CD14-positive monocyte (primary cell): ENCODE measurements around the gene SRSF3. TPM values are rescaled to one million over a fixed set of nuclear protein-coding genes. Genes with fewer than 3 reads are reported as not detected.

ENCODE experiments used
- DNase-seq, 3 donors: peaks; one replicate each; pipeline ENCODE4 v3.0.0-alpha.2; 2011 to 2022
- H2AFZ ChIP-seq: 2 replicates; pipeline ENCODE4 v1.6.0; 2012; ENCODE audit warnings: mild to moderate bottlenecking, low read depth, low read length, inconsistent platforms; ENCODE audit not compliant: insufficient read depth, poor library complexity, severe bottlenecking
- H3K27ac ChIP-seq, 2 donors: 1 replicate in 1 of 2; 2 replicates in 1 of 2; pipeline ENCODE4 v1.5.1; 2012 to 2013; ENCODE audit warnings: low read length in 2 of 2, control low read depth in 1 of 2, inconsistent platforms in 1 of 2, low read depth in 1 of 2, mild to moderate bottlenecking in 1 of 2
- H3K27me3 ChIP-seq, 2 donors: one replicate each; pipeline versions ENCODE4 v1.6.0 to v1.6.1; 2011 to 2013; ENCODE audit warnings: low read length in 2 of 2; ENCODE audit not compliant: control insufficient read depth in 2 of 2, insufficient read depth in 2 of 2
- H3K36me3 ChIP-seq, 2 donors: replicated peaks in 1 of 2; 1 replicate in 1 of 2; 2 replicates in 1 of 2; pipeline versions ENCODE4 v1.5.1 to v1.6.1; 2012 to 2013; ENCODE audit warnings: low read length in 2 of 2, control low read depth in 1 of 2, inconsistent platforms in 1 of 2, mild to moderate bottlenecking in 1 of 2; ENCODE audit not compliant: insufficient read depth in 2 of 2, control insufficient read depth in 1 of 2
- H3K4me1 ChIP-seq, 2 donors: 1 replicate in 1 of 2; 2 replicates in 1 of 2; pipeline versions ENCODE4 v1.5.1 to v1.6.1; 2012 to 2013; ENCODE audit warnings: low read length in 2 of 2, control low read depth in 1 of 2, inconsistent platforms in 1 of 2, mild to moderate bottlenecking in 1 of 2, moderate library complexity in 1 of 2; ENCODE audit not compliant: insufficient read depth in 2 of 2, control insufficient read depth in 1 of 2
- H3K4me2 ChIP-seq: replicated peaks from 2 replicates; pipeline ENCODE3; 2012; ENCODE audit warnings: low read length, moderate library complexity, mild to moderate bottlenecking; ENCODE audit not compliant: poor library complexity, severe bottlenecking; ENCODE audit errors: extremely low read depth
- H3K4me3 ChIP-seq, 3 experiments: fragments of 200-600 bp in 1 of 3; sonication (generic) in 1 of 3; replicated peaks in 1 of 3; 1 replicate in 2 of 3; 2 replicates in 1 of 3; pipeline ENCODE4 v1.5.1; 2011 to 2013; ENCODE audit warnings: low read length in 3 of 3, mild to moderate bottlenecking in 3 of 3, control low read depth in 2 of 3, low read depth in 2 of 3, inconsistent platforms in 1 of 3, moderate library complexity in 1 of 3
- H3K79me2 ChIP-seq: 2 replicates; pipeline ENCODE4 v1.6.0; 2012; ENCODE audit warnings: mild to moderate bottlenecking, control low read depth, inconsistent platforms, low read length, moderate library complexity; ENCODE audit not compliant: insufficient read depth
- H3K9ac ChIP-seq: 2 replicates; pipeline ENCODE4 v1.6.0; 2017; ENCODE audit warnings: low read length, mild to moderate bottlenecking; ENCODE audit not compliant: insufficient read depth, poor library complexity, severe bottlenecking
- H3K9me3 ChIP-seq, 2 donors: replicated peaks in 1 of 2; 1 replicate in 1 of 2; 2 replicates in 1 of 2; pipeline versions ENCODE4 v1.5.1 to v1.6.1; 2012 to 2013; ENCODE audit warnings: low read length in 2 of 2, control low read depth in 1 of 2; ENCODE audit not compliant: control insufficient read depth in 1 of 2, insufficient read depth in 1 of 2
- H4K20me1 ChIP-seq: 2 replicates; pipeline ENCODE4 v1.6.0; 2012; ENCODE audit warnings: mild to moderate bottlenecking, low read length, control low read depth, moderate library complexity; ENCODE audit not compliant: insufficient read depth
- H3K27ac Mint-ChIP-seq, 7 donors: one replicate each; pipeline ENCODE4 v1.8.0; 2020; ENCODE audit warnings: mild to moderate bottlenecking in 7 of 7, mixed read lengths in 7 of 7, moderate library complexity in 6 of 7, inconsistent platforms in 2 of 7
- H3K27me3 Mint-ChIP-seq, 3 donors: one replicate each; pipeline ENCODE4 v1.8.0; 2021 to 2022; ENCODE audit warnings: low read depth in 3 of 3, mild to moderate bottlenecking in 3 of 3, mixed read lengths in 3 of 3, moderate library complexity in 3 of 3, inconsistent platforms in 1 of 3
- H3K36me3 Mint-ChIP-seq, 2 donors: one replicate each; pipeline ENCODE4 v1.8.0; 2020; ENCODE audit warnings: mixed read lengths in 2 of 2, inconsistent platforms in 1 of 2, mild to moderate bottlenecking in 1 of 2
- H3K4me1 Mint-ChIP-seq: one replicate; pipeline ENCODE4 v1.8.0; 2020; ENCODE audit warnings: mild to moderate bottlenecking, mixed read lengths
- H3K4me3 Mint-ChIP-seq, 2 donors: one replicate each; pipeline ENCODE4 v1.8.0; 2020; ENCODE audit warnings: mild to moderate bottlenecking in 2 of 2, mixed read lengths in 2 of 2, moderate library complexity in 1 of 2
- H3K9me3 Mint-ChIP-seq, 7 donors: one replicate each; pipeline ENCODE4 v1.8.0; 2020 to 2022; ENCODE audit warnings: mixed read lengths in 7 of 7, mild to moderate bottlenecking in 6 of 7, moderate library complexity in 6 of 7, inconsistent platforms in 2 of 7
- WGBS: methylation state at CpG from one replicate; pipeline ENCODE4 v1.1.5; 2013; ENCODE audit warnings: missing lambda C conversion rate; ENCODE audit not compliant: insufficient coverage; 5-methylcytosine and 5-hydroxymethylcytosine counted together
- intact Hi-C, 2 donors: fragments of 100-400 bp; cut with micrococcal nuclease; formaldehyde crosslinking; loops; one replicate each; pipeline versions ENCODE4 v1.15.0 to v1.15.1; 2023
- polyA plus RNA-seq, 3 donors: library from polyadenylated mRNA; depleted of rRNA in 1 of 3; unstranded in 2 of 3; stranded (reverse) in 1 of 3; fragments of 300-500 nt in 2 of 3; fragments of >200 nt in 1 of 3; fragmentation: Illumina TruSeq in 2 of 3; gene quantifications; 1 replicate in 2 of 3; 2 replicates in 1 of 3; pipeline ENCODE4 v1.2.3, GENCODE V29; 2012 to 2021
- TF ChIP-seq, protein P1 (sequence below): fragments of 200-600 bp; IDR thresholded peaks from one replicate; pipeline ENCODE4 v1.8.0; 2022; ENCODE audit warnings: antibody characterized with exemption, mild to moderate bottlenecking

SRSF3 gene
- polyA plus RNA-seq, 3 donors = 293 to 341 (median 297) TPM

DNA sequence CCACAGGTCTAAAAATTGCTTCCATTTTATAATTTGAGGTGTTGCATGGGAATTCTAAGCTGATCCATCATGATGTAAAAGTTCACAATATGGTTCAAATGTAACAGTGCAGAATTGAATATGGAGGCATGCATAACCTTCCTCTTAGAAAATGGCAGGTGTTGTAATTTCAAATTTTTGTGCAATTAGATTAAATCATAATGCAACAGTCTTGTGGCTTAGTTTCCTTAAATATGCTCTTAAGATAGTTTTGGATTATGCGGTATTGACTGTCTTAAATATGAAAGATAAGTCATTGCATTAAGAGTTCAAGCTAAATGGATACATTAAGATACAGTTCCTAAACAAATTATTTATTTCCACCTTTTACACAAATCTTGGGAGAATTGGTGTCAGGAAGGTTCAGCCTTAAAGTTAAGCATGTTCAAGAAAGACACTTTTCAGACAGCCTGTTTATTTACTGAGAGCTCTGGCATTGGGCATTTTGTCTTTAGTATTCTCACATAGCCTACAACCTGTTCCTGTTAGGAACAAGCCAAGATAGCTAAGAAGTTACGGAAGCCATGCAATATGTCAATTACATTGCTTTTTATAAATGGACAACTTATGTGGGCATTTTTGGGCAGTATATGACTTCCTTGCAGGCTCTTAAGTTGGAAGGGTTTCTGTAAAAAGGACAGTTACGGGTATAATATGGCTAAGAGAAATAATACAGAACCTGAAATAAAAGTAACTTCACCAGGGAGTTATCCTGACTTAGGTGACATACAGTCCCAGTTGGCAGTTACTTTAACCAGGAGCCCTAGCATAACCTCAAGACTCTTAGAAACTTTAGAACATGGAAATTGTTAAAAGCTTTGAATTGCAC lies 9.3 kb downstream of the SRSF3 start:
- Mint-ChIP-seq H3K27me3 (no peaks in the 10 kb centered on the region), H3K9me3 (no peaks in the 10 kb centered on the region), H3K4me3 (no peak overlapping the region), H3K27ac (peak overlapping the region in 1 of 7 donors; percentile 42), H3K4me1 (peaks cover 40% of the 10 kb centered on the region), H3K36me3 (peaks cover 90 to 100% of the 10 kb centered on the region in 2 donors)
- no peak for DNase-seq
- Histone ChIP-seq H2AFZ (no peak overlapping the region), H4K20me1 (peaks cover 100% of the 10 kb centered on the region), H3K4me1 (peaks cover 9 to 31% of the 10 kb centered on the region in 2 donors), H3K36me3 (peaks cover 97 to 100% of the 10 kb centered on the region in 2 donors), H3K4me2 (no peak overlapping the region), H3K27ac (peak overlapping the region in 1 of 2 donors; percentile 6), H3K9me3 (no peaks in the 10 kb centered on the region), H3K79me2 (peaks cover 97% of the 10 kb centered on the region), H3K27me3 (no peaks in the 10 kb centered on the region), H3K9ac (no peak overlapping the region), H3K4me3 (no peak overlapping the region)
- TF ChIP-seq, protein P1, sequence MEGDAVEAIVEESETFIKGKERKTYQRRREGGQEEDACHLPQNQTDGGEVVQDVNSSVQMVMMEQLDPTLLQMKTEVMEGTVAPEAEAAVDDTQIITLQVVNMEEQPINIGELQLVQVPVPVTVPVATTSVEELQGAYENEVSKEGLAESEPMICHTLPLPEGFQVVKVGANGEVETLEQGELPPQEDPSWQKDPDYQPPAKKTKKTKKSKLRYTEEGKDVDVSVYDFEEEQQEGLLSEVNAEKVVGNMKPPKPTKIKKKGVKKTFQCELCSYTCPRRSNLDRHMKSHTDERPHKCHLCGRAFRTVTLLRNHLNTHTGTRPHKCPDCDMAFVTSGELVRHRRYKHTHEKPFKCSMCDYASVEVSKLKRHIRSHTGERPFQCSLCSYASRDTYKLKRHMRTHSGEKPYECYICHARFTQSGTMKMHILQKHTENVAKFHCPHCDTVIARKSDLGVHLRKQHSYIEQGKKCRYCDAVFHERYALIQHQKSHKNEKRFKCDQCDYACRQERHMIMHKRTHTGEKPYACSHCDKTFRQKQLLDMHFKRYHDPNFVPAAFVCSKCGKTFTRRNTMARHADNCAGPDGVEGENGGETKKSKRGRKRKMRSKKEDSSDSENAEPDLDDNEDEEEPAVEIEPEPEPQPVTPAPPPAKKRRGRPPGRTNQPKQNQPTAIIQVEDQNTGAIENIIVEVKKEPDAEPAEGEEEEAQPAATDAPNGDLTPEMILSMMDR = no peak
- no CpG with 5 or more reads among the region's 3 CpGs for WGBS
- intact Hi-C loops = no loop called here

GRCh38 chr6:36604090-36605060 lies 10.2 kb downstream of the SRSF3 start:
- no peak for DNase-seq
- H3K79me2 ChIP-seq = peaks cover 94% of the 10 kb centered on the region
- peaks cover 95 to 100% of the 10 kb centered on the region in 2 donors for H3K36me3 ChIP-seq
- peak overlapping the region in 3 of 7 donors; percentile 18 to 63 (median 42) for H3K27ac Mint-ChIP-seq
- no peak overlapping the region for H3K9ac ChIP-seq
- no peaks in the 10 kb centered on the region for H3K27me3 Mint-ChIP-seq
- no peaks in the 10 kb centered on the region for H3K27me3 ChIP-seq
- 100% methylated on average over 1 of the region's 6 CpGs for WGBS
- TF ChIP-seq, protein P1 = no peak
- H2AFZ ChIP-seq = no peak overlapping the region
- intact Hi-C loops = no loop called here
- peaks cover 35% of the 10 kb centered on the region for H3K4me1 Mint-ChIP-seq
- no peak overlapping the region for H3K4me3 ChIP-seq
- H3K4me2 ChIP-seq = no peak overlapping the region
- H3K4me1 ChIP-seq = peaks cover 4 to 22% of the 10 kb centered on the region in 2 donors
- no peaks in the 10 kb centered on the region for H3K9me3 Mint-ChIP-seq
- H3K4me3 Mint-ChIP-seq = no peak overlapping the region
- H3K36me3 Mint-ChIP-seq = peaks cover 88 to 99% of the 10 kb centered on the region in 2 donors
- peaks cover 100% of the 10 kb centered on the region for H4K20me1 ChIP-seq
- H3K27ac ChIP-seq = peak overlapping the region in 1 of 2 donors; percentile 31
- no peaks in the 10 kb centered on the region for H3K9me3 ChIP-seq
